NCI-H82 treated with DMSO at 0.1 percent for 48 hours (cell line): ENCODE results near the gene S100A5.

Experiments
- DNase-seq: peaks from one replicate; lab custom pipeline; 2025; ENCODE audit not compliant: unreplicated experiment; lab: John Stamatoyannopoulos, UW

Gene S100A5

DNA sequence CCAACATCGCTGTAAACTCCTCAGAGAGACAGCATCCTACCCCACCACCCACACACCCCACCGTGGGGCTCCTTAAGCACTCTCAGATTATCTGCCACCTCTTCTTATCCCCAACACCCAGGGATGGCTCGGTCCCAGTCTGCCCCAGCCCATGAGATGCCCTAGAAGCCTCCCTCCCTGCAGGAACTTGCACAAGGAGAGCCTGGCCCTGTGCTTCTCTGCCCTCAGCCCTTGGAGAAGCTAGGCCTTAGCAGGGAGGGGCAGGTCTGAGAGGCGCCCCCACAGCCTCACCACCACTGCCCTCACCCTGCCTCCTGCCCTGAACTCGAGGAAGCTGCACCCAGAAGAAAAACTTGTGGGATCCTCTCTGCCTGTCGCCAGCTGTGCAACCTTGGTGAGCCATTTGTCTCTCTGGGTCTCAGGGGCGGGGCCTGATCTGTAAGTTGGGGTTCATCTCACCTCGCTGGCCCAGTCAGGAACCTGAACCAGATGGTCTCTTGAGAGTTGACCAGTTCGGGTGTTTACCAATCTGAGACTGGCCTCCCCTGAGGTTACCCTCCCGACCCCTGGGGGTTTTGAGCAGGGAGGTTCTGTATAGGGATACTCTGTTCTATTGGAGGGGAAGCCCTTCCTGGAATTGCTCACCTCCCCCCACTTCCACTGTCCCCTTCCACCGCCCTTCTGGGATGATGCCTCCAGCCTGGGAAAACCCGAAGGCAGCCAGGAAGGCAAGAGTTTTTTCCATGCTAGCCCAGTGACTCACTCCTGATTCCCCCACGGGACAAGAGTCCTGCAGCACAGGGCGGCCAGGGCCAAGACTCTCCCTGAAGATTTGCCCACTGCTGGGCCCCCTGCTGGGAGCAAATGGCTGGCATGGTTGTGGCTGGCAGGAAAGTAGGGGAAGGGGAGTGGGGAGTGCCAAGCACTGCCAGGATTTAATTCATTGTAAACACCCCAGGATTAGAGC lies 8.3 kb upstream of the S100A5 start, which contains the start of gene S100A3:
TSS of gene S100A3 (minus strand) at position 537 of the 967 bp plus-strand sequence. CDS start 773 bp downstream, outside the sequence.
- DNase-seq: no peak

- no peak for DNase-seq
Measured at GRCh38 chr1:153547560-153548551, 7.1 kb upstream of the S100A5 start.

GRCh38 chr1:153546796-153547559 lies 6.2 kb upstream of the S100A5 start:
- DNase-seq: no peak

DNA sequence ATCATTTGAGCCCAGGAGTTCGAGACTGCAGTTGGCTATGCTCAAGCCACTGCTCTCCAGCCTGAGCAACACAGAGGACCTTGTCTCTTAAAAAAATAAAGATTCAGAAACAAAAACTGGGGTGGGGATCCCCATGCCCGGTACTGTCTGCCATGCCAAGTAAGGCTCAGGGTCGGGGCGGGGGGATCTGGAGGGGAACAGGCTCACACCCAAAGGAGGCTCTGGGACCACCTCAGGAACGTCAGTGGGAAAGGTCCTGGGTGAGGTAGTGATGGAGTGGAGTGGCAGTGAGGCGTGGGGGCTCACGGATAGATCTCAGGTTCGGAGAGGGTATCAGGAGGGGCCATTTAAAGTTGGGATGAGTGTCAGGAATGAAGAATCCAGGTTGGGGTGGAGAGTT lies 5.6 kb upstream of the S100A5 start:
- DNase-seq: no peak

GRCh38 chr1:153545067-153546055 lies 4.6 kb upstream of the S100A5 start, which contains the start of gene S100A4:
S100A4 (minus strand) TSS chr1:153545806; CDS start chr1:153544794, 1,012 bp downstream.
- peak; percentile 93 for DNase-seq

DNA sequence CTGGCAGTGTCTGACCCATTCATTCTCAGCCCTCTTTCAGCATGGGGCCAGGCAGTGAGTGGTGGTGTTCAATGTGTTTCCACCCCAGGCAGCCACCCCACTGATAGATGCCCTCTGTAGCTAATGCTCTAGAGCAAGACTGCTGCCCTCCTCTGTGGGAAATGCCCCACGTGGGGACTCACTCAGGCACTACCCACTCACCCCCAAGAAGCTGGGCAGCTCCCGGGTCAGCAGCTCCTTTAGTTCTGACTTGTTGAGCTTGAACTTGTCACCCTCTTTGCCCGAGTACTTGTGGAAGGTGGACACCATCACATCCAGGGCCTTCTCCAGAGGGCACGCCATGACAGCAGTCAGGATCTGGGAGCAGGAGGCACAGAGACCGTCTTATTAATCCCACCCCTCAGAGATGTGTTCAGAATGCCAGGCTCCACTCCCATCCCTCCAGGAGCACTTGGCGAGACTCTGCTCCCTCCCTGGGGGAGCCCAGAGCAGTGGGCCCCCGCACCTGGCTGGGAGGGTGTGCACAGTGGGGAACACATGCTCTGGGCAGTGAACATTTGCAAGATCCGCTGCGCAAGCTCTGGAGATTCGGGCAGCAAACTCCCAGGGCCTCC lies 3.8 kb upstream of the S100A5 start:
- no peak for DNase-seq

DNA sequence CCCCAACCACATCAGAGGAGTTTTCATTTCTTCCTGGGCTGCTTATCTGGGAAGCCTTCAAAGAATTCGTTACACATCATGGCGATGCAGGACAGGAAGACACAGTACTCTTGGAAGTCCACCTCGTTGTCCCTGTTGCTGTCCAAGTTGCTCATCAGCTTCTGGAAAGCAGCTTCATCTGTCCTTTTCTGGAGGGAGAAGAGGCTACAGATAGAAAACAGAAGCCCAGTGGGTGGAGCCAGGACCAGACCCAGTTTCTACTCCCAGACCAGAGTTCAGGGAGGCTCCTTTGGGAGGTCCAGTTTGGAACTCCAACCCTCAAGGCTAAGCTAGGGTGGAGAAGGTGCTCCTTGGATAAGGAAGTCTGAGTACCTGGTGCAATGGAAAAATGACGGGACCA lies 3.0 kb upstream of the S100A5 start:
- no peak for DNase-seq

GRCh38 chr1:153542956-153543711 lies 2.4 kb upstream of the S100A5 start:
- no peak for DNase-seq

DNA sequence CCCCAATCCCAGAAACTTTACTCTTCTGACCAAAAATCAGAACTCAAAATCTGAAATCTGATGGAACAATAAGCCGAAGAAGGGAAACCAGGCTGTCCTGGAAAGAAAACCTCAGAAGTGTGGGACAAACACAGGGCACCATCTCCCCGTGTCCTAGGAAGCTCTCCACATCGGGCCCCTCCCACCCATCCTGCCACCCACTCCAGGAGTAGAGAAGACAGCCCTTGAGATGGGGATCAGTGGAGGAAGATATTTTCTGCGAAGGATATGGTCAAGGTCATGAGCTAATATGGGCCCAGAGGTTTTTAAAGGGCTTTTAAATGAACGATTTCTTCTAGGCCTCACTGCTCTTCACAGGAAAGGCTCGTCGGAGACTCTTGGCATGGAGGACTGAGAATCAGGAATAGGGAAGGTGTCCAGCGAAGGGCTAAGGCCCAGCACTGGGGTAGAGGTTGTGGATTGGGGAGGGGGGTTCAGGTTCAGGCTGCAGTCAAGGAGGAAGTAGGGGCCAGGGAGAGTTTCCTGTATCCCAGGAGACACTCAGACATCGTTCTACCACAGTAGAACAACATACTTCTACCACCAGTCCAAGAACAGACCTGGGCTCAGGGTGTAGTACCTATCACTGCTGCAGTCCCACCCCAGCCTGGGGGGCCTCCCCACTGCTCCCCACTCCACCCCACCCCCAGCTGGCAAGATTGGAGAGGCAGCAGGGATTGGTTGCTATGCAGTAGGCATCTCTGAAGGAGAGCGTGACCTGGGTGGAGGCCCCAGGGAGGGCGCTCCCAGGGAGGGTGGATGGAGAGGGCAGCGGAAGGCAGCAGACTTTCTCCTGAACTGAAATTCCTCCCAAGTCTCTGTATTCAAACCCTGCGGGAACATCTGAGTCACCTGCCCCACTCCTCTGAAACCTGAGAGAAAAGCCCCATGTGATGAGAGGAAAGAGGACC lies 1.2 kb upstream of the S100A5 start:
- no peak for DNase-seq

DNA sequence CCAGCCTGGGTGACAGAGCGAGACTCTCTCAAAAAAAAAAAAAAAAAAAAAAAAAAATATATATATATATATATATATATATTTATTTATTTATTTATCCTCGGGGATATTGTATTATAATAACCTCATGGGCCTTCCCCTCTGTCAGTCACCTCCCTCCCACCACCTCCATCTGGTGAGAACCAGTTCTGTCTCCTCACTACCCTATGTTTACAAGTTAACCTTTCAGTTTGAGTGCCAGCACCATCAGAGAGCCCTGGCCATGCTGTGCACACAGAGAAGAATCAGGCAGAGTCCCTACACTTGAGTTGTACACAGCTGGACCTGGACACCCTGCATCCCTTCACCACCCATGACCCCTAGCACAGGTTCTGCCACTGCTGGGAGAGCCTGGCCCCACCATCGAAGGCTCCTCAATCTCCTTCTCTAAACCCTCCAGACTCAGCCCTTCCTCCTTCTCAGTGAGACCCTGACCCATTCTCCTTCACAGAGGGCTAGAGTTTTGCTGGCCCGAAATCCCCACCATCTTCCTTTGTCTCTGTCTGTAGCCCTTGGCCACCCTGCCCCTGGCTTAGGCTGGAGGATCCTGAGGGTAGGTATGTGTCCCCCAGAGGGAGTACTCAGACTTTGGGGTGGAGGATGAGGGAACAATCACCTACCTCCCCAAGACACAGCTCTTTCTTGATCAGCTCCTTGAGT lies 1.2 kb downstream of the S100A5 start:
- no peak for DNase-seq

DNA sequence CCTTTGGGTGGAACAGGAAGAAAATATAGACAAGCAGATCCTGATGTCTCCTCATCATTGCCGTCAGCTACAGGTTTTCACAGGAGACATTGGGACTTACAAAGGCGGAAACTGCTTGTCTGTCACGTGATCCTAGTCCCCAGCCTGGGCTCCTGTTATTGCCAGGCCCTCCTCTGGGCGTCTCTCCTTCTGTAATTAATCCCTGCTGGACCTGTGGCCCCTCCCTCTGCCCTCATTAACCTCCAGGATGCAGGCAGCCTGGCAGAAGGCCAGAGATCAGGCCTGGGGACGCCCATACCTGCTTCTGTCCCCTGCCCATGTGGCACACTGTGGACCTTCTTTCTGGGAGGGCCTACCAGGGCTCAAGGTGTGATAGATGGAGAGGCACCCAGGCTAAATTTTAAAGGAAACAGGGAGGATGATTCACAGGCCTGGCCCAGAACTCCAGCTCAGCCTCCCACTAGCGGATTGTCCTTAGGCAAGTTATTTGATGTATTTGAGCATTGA lies 2.4 kb downstream of the S100A5 start:
- DNase-seq: peak; percentile 95

- no peak for DNase-seq
Measured at GRCh38 chr1:153537376-153537730, 3.4 kb downstream of the S100A5 start.

DNA sequence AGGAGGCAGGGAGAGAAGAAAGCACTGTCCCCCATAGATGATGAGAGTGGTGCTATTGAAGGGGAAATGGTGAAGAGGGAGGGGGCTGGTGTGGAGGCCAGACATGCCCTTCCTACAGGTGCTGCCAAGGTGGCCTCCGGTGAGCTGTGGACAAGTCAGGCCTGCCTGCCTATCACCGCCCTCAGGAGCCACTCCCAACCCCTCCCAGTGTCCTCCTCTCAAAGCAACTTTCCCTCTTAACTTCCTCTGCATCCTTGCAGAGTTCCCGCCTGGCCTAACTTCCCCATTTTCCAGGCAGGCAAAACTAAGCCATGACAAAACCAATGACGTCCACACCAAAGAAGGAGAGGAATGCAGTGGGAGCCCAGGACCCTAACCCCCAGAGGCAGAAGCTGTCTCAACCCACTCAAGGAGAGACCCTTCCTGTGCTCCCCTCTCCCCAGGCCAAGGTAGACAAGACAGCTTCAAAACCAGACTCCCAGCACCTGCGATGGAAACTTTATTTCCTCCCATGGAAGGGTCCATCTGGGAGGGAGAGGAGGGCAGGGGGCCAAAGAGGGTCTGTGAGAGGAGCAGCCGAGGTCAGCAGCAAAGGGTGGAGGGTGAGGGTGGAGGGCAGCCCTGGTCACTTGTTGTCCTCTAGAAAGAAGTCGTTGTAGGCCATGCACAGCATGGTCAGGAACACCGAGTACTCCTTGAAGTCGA lies 3.9 kb downstream of the S100A5 start:
- no peak for DNase-seq

GRCh38 chr1:153536012-153536670 lies 4.6 kb downstream of the S100A5 start:
- DNase-seq: no peak
